RKO (cell line): Measurements from ENCODE around the gene DBF4B.
"Not testable (repeated sequence)": the region's sequence is repeated elsewhere in the genome, so short reads cannot be mapped to it uniquely, and the experiment has no call there.

Experiments used
- DNase-seq: peaks from one replicate; pipeline ENCODE4 v3.0.0-alpha.2; 2016; ENCODE audit warnings: low spot score

The DBF4B gene

GRCh38 chr17:44733753-44734152, 25.3 kb downstream of the DBF4B start:
- DNase-seq = no peak

- no peak for DNase-seq
Measured at GRCh38 chr17:44734272-44734671, 25.8 kb downstream of the DBF4B start.

GRCh38 chr17:44736551-44737240, 28.2 kb downstream of the DBF4B start:
- no peak for DNase-seq

- peak; percentile 56 for DNase-seq
Measured at GRCh38 chr17:44738214-44738906, 29.9 kb downstream of the DBF4B start.

- DNase-seq = no peak
Measured at GRCh38 chr17:44741316-44741715, 32.9 kb downstream of the DBF4B start.

GRCh38 chr17:44745301-44745700, 36.8 kb downstream of the DBF4B start:
- no peak for DNase-seq

GRCh38 chr17:44745738-44746137, 37.3 kb downstream of the DBF4B start:
- not testable (repeated sequence) for DNase-seq

- no peak for DNase-seq
Measured at GRCh38 chr17:44747566-44747965, 39.1 kb downstream of the DBF4B start.

- no peak for DNase-seq
Measured at GRCh38 chr17:44749076-44749979, 40.9 kb downstream of the DBF4B start.

GRCh38 chr17:44749980-44750318, 41.5 kb downstream of the DBF4B start:
- no peak for DNase-seq

GRCh38 chr17:44751331-44751730, 42.9 kb downstream of the DBF4B start:
- DNase-seq = no peak

GRCh38 chr17:44751806-44752205, 43.3 kb downstream of the DBF4B start:
- DNase-seq = no peak

- DNase-seq = no peak
Measured at GRCh38 chr17:44752953-44753861, 44.7 kb downstream of the DBF4B start.

GRCh38 chr17:44754276-44754675, 45.8 kb downstream of the DBF4B start:
- DNase-seq = no peak

- DNase-seq = not testable (repeated sequence)
Measured at GRCh38 chr17:44755180-44755579, 46.7 kb downstream of the DBF4B start.

GRCh38 chr17:44757045-44757917, 48.8 kb downstream of the DBF4B start:
- DNase-seq = no peak

- no peak for DNase-seq
Measured at GRCh38 chr17:44757918-44758413, 49.5 kb downstream of the DBF4B start.

GRCh38 chr17:44758414-44759085, 50.1 kb downstream of the DBF4B start, which contains the start of gene ADAM11:
TSS of gene ADAM11 (plus strand) at chr17:44758988. CDS start at chr17:44759200, 212 bp downstream.
- no peak for DNase-seq

- DNase-seq = no peak
Measured at GRCh38 chr17:44759086-44759915, 50.8 kb downstream of the DBF4B start.
